GM06990 (cell line): Measurements from ENCODE around the gene KCNIP4.

Experiments
- DNase-seq: peaks from one replicate; pipeline ENCODE4 v3.0.0-alpha.2; 2011; ENCODE audit not compliant: insufficient read length; ENCODE audit errors: extremely low read depth
- H3K27me3 ChIP-seq: replicated peaks from 2 replicates; pipeline ENCODE4 v1.6.0; 2011; ENCODE audit warnings: low read length; ENCODE audit not compliant: control insufficient read depth, insufficient read depth
- H3K36me3 ChIP-seq: 2 replicates; pipeline ENCODE4 v1.5.1; 2011; ENCODE audit warnings: low read length; ENCODE audit not compliant: control insufficient read depth, insufficient read depth
- H3K4me3 ChIP-seq: replicated peaks from 2 replicates; pipeline ENCODE4 v1.5.1; 2011; ENCODE audit warnings: low read depth, mild to moderate bottlenecking, control low read depth, low read length
- CTCF ChIP-seq: IDR thresholded peaks from 2 replicates; pipeline ENCODE4 v1.5.1; 2011; ENCODE audit warnings: low read length, control low read depth, mild to moderate bottlenecking, inconsistent platforms; ENCODE audit not compliant: insufficient read depth, poor library complexity, severe bottlenecking

The KCNIP4 gene

GRCh38 chr4:21986307-21986706, 37.7 kb upstream of the KCNIP4 start:
- Histone ChIP-seq H3K27me3 (no peaks in the 10 kb centered on the region), H3K36me3 (no peaks in the 10 kb centered on the region), H3K4me3 (no peak overlapping the region)
- no peak for DNase-seq
- TF ChIP-seq CTCF, result no peak

DNA sequence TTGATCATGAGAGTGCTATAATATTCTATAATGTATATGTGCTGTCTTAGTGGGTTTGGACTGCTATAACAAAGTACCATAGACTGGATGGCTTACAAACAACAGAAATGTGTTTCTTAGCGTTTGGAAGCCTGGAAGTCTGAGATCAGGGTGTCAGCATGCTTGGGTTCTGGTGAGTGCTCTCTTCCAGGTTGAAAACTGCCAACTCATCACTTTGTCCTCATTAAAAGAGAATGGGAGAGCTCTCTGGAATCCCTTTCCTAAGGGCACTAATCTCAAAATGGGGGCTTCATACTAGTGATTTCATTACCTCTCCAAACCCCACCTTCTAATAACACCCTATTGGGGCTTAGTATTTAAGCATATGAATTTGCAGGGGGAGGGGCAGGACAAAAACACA, 33.5 kb upstream of the KCNIP4 start:
- TF ChIP-seq CTCF, result no peak
- no peak for DNase-seq
- H3K36me3 ChIP-seq, result no peaks in the 10 kb centered on the region

GRCh38 chr4:21979196-21979595, 30.6 kb upstream of the KCNIP4 start:
- no peak for DNase-seq
- Histone ChIP-seq H3K36me3 (no peaks in the 10 kb centered on the region), H3K27me3 (no peaks in the 10 kb centered on the region), H3K4me3 (no peak overlapping the region)
- TF ChIP-seq CTCF, result no peak

More for the DNA sequence above, 33.5 kb upstream of the KCNIP4 start:
- no peaks in the 10 kb centered on the region for H3K27me3 ChIP-seq
- no peak overlapping the region for H3K4me3 ChIP-seq

- DNase-seq, result no peak
Measured at GRCh38 chr4:21976166-21976565, 27.6 kb upstream of the KCNIP4 start.

GRCh38 chr4:21973850-21974249, 25.3 kb upstream of the KCNIP4 start:
- TF ChIP-seq CTCF, result no peak
- H3K4me3 ChIP-seq, result no peak overlapping the region
- H3K27me3 ChIP-seq, result no peaks in the 10 kb centered on the region
- H3K36me3 ChIP-seq, result no peaks in the 10 kb centered on the region
- DNase-seq, result no peak

More at GRCh38 chr4:21976166-21976565, 27.6 kb upstream of the KCNIP4 start:
- H3K36me3 ChIP-seq, result no peaks in the 10 kb centered on the region
- no peaks in the 10 kb centered on the region for H3K27me3 ChIP-seq
- no peak overlapping the region for H3K4me3 ChIP-seq
- no peak for TF ChIP-seq CTCF

GRCh38 chr4:21964762-21965319, 16.3 kb upstream of the KCNIP4 start:
- no peak overlapping the region for H3K4me3 ChIP-seq
- no peak for DNase-seq
- no peaks in the 10 kb centered on the region for H3K36me3 ChIP-seq
- H3K27me3 ChIP-seq, result no peaks in the 10 kb centered on the region
- TF ChIP-seq CTCF, result no peak
